ENCODE results near the gene IKZF3.
"Not testable (repeated sequence)": the region's sequence is repeated elsewhere in the genome, so short reads cannot be mapped to it uniquely, and the experiment has no call there.

IKZF3 gene

DNA sequence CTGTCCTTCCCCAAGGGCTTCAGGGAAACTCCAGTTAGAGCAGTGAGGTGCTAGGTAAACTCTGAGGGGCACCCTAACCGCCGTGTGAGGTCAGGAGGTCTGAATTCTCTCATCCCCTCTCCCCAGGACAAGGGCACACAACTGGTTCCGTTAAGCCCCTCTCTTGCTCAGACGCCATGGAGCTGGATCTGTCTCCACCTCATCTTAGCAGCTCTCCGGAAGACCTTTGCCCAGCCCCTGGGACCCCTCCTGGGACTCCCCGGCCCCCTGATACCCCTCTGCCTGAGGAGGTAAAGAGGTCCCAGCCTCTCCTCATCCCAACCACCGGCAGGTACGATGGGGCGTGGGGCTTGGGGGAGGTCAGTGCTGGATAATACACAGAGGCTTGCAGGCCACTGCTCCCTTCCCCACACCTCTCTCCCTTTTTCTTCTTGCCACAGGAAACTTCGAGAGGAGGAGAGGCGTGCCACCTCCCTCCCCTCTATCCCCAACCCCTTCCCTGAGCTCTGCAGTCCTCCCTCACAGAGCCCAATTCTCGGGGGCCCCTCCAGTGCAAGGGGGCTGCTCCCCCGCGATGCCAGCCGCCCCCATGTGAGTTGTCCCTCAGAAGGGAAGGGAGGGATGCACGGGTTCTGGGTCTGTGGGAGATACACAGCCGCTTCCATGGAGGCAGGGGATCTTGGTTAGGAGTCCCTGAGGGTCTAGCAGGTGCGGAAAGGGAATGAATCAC is 121.8 kb downstream of the IKZF3 start:
- DNase-seq (ENCODE audit: low read depth in 2 of 3, low spot score in 1 of 3), result no peak

GRCh38 chr17:39740357-39741111 is 123.6 kb downstream of the IKZF3 start:
- no peak for DNase-seq (ENCODE audit: low read depth in 2 of 3, low spot score in 1 of 3)

GRCh38 chr17:39739885-39740356 is 124.2 kb downstream of the IKZF3 start:
- no peak for DNase-seq (ENCODE audit: low read depth in 2 of 3, low spot score in 1 of 3)

DNA sequence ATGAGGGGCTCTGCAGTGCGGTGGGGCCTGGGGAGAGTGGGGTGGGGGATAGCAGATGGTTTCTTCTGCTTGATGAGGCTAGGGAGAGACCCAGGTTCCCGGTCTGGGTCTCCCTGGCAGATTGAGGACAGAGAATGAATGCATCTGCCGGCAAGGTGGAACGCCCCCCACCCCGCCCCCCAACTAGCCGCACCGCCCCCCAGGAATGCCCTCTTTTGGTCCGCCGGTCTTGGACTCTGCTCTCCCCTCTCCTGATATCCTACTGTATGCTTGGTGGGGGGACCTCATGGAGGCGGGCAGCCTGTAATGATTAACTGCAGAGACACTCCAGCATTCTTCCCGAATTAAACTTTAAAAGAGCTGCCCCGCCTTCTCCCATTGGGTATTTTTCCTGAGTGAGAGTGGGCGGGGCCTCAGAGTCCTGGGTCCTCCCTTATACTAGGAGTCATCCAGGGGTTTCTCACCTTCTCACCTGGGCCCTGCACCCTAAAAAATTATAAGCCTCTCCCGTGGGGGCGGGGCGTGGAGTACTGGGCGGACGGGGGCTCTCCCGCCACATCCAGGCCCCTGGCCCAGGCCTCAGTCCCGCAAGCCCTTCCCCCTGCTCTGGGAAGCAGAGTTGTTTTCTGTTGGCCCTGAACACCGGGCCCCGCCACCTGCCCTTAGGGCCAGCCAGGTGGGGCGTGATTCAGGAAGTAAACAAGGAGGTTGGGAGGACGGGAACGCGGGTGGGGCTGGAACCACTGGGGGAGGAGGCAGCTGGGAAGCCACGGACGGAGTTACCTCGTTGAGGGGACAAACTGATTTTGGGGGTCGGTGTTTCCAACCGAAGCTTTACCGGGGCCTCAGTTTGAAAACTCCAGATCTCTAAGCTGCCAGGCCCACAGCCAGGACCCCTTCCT is 124.9 kb downstream of the IKZF3 start:
- no peak for DNase-seq (ENCODE audit: low read depth in 2 of 3, low spot score in 1 of 3)

- peak in 1 of 3 donors; percentile 37 for DNase-seq (ENCODE audit: low read depth in 2 of 3, low spot score in 1 of 3)
These were observed 125.6 kb downstream of the IKZF3 start for GRCh38 chr17:39738568-39738901.

DNA sequence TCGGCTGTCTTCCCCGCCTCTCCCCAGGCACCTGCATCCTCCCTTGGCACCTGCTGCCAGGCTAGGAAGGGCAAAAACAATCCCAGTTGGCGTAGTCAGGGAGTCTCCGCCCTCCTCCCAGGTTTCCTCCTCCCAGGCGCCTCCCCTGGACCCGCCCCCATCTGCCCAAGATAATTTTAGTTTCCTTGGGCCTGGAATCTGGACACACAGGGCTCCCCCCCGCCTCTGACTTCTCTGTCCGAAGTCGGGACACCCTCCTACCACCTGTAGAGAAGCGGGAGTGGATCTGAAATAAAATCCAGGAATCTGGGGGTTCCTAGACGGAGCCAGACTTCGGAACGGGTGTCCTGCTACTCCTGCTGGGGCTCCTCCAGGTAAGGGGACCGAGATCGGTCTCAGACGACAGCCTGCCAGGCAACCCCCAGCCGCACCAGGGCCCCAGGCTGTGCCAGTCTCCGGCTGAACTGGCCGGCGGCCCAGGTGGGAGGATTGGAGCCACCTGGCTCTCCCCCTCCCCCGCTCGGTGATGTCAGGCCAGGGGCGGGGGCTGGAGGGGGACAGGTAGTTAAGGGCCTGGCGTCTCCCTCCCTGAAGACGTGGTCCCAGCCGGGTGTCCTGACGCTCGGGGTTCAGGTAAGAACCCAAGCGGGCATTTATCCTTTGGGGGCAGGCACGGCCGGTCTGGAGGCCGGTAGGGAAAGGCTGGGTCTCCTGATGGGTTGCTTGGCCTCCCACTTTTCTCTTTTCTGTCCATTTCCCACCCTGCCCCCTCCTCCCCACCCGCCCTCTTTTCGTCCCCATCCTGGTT is 126.1 kb downstream of the IKZF3 start, which contains the start of gene GRB7:
GRB7 (plus strand) TSS at position 179 of the 808 bp plus-strand sequence. CDS start 4,364 bp downstream, outside the sequence.
- DNase-seq (ENCODE audit: low read depth in 2 of 3, low spot score in 1 of 3), result no peak

DNA sequence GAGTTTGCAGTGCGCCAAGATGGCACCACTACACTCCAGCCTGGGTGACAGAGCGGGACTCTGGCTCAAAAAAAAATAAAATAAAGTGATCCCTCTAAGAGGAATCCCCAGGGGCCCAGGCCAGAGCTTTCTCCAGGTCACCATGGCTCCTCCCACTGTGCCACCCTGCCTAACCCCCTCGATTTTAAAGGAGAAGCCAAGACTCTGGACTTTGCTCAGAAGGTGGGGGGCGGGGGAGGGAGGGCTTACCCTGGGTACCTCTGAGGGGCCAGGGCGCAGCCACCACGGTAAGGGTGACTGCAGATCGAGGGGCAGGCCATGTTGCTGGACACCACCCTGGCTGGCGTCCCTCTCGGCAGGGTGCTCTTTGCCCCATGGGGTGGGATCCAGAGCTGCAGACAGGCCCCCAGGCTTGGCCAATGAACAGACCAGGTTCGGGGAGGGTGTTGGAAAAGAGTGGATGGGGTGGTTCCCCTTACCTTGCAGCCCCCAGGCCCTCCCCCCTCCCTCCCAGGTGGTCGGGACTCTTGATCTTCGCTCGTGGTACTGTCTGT is 126.8 kb downstream of the IKZF3 start:
- DNase-seq (ENCODE audit: low read depth in 2 of 3, low spot score in 1 of 3), result no peak

GRCh38 chr17:39736319-39737165 is 127.6 kb downstream of the IKZF3 start:
- DNase-seq (ENCODE audit: low read depth in 2 of 3, low spot score in 1 of 3), result no peak

DNA sequence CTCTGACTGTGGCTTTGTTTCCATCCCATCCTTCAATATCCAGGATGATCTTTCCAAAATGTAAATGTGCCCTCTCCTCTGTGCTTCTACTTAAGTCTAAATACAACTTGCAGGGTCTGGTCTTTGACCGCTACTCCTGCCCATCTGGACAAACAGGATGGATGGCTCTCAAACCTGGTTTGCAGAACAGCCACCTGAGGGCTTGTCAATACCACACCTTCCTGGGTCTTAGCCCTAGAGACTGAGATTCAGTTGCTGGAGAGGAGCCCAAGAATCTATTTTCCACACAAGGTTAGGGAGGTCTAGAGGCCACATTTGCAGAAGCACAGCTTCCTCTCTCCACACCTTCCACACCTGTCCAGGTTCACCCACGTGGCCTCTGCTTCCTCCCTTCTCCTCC is 128.2 kb downstream of the IKZF3 start:
- DNase-seq (ENCODE audit: low read depth in 2 of 3, low spot score in 1 of 3), result no peak

GRCh38 chr17:39732586-39732985 is 131.5 kb downstream of the IKZF3 start:
- DNase-seq (ENCODE audit: low read depth in 2 of 3, low spot score in 1 of 3), result no peak

GRCh38 chr17:39730095-39730921 is 133.8 kb downstream of the IKZF3 start, which contains the start of gene MIEN1:
MIEN1 (minus strand) TSS chr17:39730532; CDS start chr17:39730495, 37 bp downstream.
- peak; percentile 88 to 97 (median 91) for DNase-seq (ENCODE audit: low read depth in 2 of 3, low spot score in 1 of 3)

DNA sequence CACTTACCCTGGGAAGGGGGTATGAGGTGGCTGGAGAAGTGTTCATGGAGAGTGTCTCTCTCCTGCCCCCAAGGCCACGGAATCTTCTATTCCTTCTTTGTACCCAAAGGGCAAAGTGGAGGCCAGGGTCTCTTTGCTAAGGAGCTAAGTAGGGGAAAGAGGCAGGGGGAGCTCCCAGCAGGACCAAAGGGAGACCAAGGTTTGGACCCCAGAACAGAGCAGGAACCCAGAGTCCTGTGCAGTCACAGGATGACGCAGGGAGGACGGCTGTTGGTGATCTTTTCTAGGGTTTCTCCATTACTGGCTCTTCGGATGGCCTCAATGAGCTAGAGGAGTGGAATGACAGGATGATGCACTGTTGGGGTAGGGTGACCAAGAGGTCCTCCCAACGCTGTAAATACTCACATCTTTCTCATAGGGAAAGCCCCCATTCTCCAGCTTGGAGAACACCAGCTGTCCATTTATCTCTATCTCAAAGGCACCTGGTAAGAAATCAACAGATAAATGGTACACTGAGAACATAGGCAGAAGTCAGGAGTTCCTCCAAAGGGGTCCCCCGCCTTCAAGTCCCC is 134.7 kb downstream of the IKZF3 start:
- DNase-seq (ENCODE audit: low read depth in 2 of 3, low spot score in 1 of 3), result no peak

- DNase-seq (ENCODE audit: low read depth in 2 of 3, low spot score in 1 of 3), result no peak
These were observed 136.6 kb downstream of the IKZF3 start for GRCh38 chr17:39727556-39727955.

GRCh38 chr17:39726617-39727016 is 137.5 kb downstream of the IKZF3 start:
- DNase-seq (ENCODE audit: low read depth in 2 of 3, low spot score in 1 of 3), result no peak

GRCh38 chr17:39725923-39726322 is 138.2 kb downstream of the IKZF3 start:
- not testable (repeated sequence) for DNase-seq (ENCODE audit: low read depth in 2 of 3, low spot score in 1 of 3)

DNA sequence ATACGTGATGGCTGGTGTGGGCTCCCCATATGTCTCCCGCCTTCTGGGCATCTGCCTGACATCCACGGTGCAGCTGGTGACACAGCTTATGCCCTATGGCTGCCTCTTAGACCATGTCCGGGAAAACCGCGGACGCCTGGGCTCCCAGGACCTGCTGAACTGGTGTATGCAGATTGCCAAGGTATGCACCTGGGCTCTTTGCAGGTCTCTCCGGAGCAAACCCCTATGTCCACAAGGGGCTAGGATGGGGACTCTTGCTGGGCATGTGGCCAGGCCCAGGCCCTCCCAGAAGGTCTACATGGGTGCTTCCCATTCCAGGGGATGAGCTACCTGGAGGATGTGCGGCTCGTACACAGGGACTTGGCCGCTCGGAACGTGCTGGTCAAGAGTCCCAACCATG is 139.4 kb downstream of the IKZF3 start:
- no peak for DNase-seq (ENCODE audit: low read depth in 2 of 3, low spot score in 1 of 3)

DNA sequence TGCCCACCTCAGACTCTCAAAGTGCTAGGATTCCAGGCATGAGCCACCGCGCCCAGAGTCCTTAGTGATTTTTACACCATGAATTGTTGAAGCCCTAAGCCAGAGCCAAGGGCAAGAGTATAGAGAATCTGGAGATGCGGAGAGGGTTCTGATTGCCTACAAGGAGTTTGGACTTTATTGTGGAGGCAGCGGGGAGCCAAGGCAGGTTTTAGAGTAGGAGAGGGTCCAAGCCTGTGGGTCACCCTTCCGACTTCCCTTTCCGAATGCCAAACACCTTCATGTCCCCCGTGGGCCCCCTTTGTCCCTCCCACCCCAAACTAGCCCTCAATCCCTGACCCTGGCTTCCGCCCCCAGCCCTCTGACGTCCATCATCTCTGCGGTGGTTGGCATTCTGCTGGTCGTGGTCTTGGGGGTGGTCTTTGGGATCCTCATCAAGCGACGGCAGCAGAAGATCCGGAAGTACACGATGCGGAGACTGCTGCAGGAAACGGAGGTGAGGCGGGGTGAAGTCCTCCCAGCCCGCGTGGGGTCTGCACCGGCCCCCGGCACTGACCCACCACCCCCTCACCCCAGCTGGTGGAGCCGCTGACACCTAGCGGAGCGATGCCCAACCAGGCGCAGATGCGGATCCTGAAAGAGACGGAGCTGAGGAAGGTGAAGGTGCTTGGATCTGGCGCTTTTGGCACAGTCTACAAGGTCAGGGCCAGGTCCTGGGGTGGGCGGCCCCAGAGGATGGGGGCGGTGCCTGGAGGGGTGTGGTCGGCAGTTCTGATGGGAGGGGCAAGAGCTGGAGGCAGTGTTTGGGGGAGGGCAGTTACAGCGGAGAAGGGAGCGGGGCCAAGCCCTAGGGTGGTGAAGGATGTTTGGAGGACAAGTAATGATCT is 140.9 kb downstream of the IKZF3 start:
- DNase-seq (ENCODE audit: low read depth in 2 of 3, low spot score in 1 of 3), result no peak
